Measurements from ENCODE around the gene AMHR2. TPM values are rescaled to one million over a fixed set of nuclear protein-coding genes. Genes with fewer than 3 reads are reported as not detected.

AMHR2 gene
- total RNA-seq, 4 donors from 2014 or later, result 0.52 to 12.4 TPM; not detected in 2

GRCh38 chr12:53480491-53481442, 57.1 kb downstream of the AMHR2 start:
- Histone ChIP-seq H3K4me1 (peaks cover 0 to 4% of the 10 kb centered on the region in 2 donors), H3K27ac (no peak overlapping the region), H3K36me3 (no peaks in the 10 kb centered on the region), H3K9me3 (no peaks in the 10 kb centered on the region), H3K27me3 (no peaks in the 10 kb centered on the region), H3K4me3 (no peak overlapping the region)
- no peak for DNase-seq
- intact Hi-C loops (cut with DNase I; ENCODE audit: low total_unique reads), result no loop called here
- TF ChIP-seq CTCF (IDR thresholded peaks at IDR 0.05), result no peak
- no peak for TF ChIP-seq POLR2A (IDR thresholded peaks at IDR 0.05)

Other genes starting within 250 kb of the AMHR2 start
- 10 to 100 TPM in 2 of 4 donors, 1 to 10 TPM in 2; 7.7 to 55.5 (median 25.9) TPM for gene ZNF740, start 243.1 kb upstream of the AMHR2 start, total RNA-seq
- gene CSAD, start 242.9 kb upstream of the AMHR2 start, total RNA-seq, result 10 to 100 TPM in 3 of 4 donors, 1 to 10 TPM in 1; 4.1 to 67.6 (median 42.6) TPM
- gene ITGB7, start 216.6 kb upstream of the AMHR2 start, total RNA-seq, result 1 to 10 TPM in 3 of 4 donors, not detected in 1; 2.0 to 3.8 (median 2.4) TPM
- gene RARG, start 191.6 kb upstream of the AMHR2 start, total RNA-seq, result 10 to 100 TPM in 2 of 4 donors, 1 to 10 TPM in 2; 2.6 to 65.6 (median 28.9) TPM
- gene ESPL1, start 155.6 kb upstream of the AMHR2 start, total RNA-seq, result 1 to 10 TPM in 1 of 4 donors, under 1 TPM in 1, not detected in 2; 0.12 to 4.5 TPM
- gene PFDN5, start 128.3 kb upstream of the AMHR2 start, total RNA-seq, result 1,000 to 10,000 TPM in 2 of 4 donors, 100 to 1,000 TPM in 2; 347 to 1,573 (median 972) TPM
- 10 to 100 TPM; 10.2 to 59.3 (median 33.9) TPM for gene MYG1, start 124.2 kb upstream of the AMHR2 start, total RNA-seq
- 10 to 100 TPM; 12.3 to 52.2 (median 46.9) TPM for gene AAAS, start 102.2 kb upstream of the AMHR2 start, total RNA-seq
- under 1 TPM in 2 of 4 donors, not detected in 2; 0.34 to 0.62 TPM for gene SP7, start 87.5 kb upstream of the AMHR2 start, total RNA-seq
- 100 to 1,000 TPM in 2 of 4 donors, 10 to 100 TPM in 2; 58.8 to 127 (median 90.7) TPM for gene SP1, start 43.7 kb upstream of the AMHR2 start, total RNA-seq
- gene PRR13, start 17.9 kb downstream of the AMHR2 start, total RNA-seq, result 10 to 100 TPM in 3 of 4 donors, 1 to 10 TPM in 1; 2.6 to 88.2 (median 20.1) TPM
- 100 to 1,000 TPM; 364 to 929 (median 383) TPM for gene PCBP2, start 28.2 kb downstream of the AMHR2 start, total RNA-seq
- gene MAP3K12, start 75.6 kb downstream of the AMHR2 start, total RNA-seq, result 10 to 100 TPM; 13.8 to 65.8 (median 34.7) TPM
- gene TARBP2, start 77.4 kb downstream of the AMHR2 start, total RNA-seq, result 10 to 100 TPM in 3 of 4 donors, 1 to 10 TPM in 1; 6.7 to 33.2 (median 19.0) TPM
- gene NPFF, start 83.6 kb downstream of the AMHR2 start, total RNA-seq, result not detected
- gene ATF7, start 202.5 kb downstream of the AMHR2 start, total RNA-seq, result 10 to 100 TPM; 10.6 to 47.6 (median 21.3) TPM